ENCODE measurements around the gene CLDND2. TPM values are rescaled to one million over a fixed set of nuclear protein-coding genes. Genes with fewer than 3 reads are reported as not detected.

Gene CLDND2
- total and polyA plus RNA-seq, 2 of the 8 experiments (the other 6 are each of a cell fraction or from before 2014, with no cell fraction given), result 0.21 to 0.56 TPM

- TF ChIP-seq POU5F1 (IDR thresholded peaks at IDR 0.05; ENCODE audit: low read depth, low read length) (no peak), EZH2 (IDR thresholded peaks at IDR 0.05; ENCODE audit: low read depth, low read length, severe bottlenecking) (no peak), FOSL1 (IDR thresholded peaks at IDR 0.05; ENCODE audit: insufficient read depth, low read depth, low read length) (no peak), BACH1 (IDR thresholded peaks at IDR 0.05; ENCODE audit: low read length) (no peak), TEAD4 (IDR thresholded peaks at IDR 0.05; ENCODE audit: low read depth, low read length) (no peak)
Observed at GRCh38 chr19:51371186-51371690, 2.4 kb upstream of the CLDND2 start (continued).

Measured in H1 (cell line).